ENCODE results near the gene ZRANB1. TPM values are rescaled to one million over a fixed set of nuclear protein-coding genes. Genes with fewer than 3 reads are reported as not detected.

Gene ZRANB1
- total and polyA plus RNA-seq, 8 donors = 4.3 to 12.2 (median 7.7) TPM

DNA sequence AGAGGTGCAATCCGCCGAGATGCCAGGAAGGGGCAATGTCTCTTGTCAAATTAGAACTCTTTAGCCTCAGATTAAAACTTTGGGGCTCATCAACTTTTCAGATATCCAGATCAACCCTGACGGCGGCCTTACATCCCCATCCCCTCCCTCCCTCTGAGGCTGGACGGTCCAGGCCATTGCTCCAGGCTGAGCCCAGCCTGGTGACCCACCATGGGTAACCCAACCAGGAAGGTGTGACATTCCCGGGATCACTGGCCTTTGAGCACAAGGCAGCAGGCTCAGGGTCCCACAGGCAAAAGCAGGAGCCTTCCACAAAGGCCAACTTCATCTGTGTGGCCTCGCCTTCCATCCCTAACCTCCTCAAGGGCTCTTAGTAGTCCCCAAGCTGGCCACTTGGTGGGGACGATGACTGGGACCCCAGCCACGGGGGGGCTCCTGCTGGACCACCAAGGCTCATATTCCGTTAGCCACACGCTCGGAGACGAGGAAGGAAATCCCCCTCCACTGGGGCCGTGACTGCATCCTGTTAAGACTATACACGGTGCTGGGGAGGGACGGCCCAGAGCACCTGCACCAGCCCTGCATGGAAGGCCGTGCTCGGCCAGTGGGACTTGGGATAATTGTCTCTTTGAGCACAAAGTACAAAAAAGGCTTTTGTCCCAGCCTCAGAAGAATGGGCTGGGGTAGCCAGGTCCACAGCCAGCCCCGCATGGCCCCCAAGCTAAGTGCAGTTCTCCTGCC lies 62.8 kb downstream of the ZRANB1 start:
- FAIRE-seq (no peak), DNase-seq (peak in 3 of 6 donors; percentile 1 to 44 (median 38)), ATAC-seq (no peak)
- peaks cover 0 to 10% (median 4%) of the 10 kb centered on the region in 3 donors for H3K36me3 ChIP-seq
- peaks cover 9 to 33% (median 22%) of the 10 kb centered on the region in 3 donors for H3K4me1 ChIP-seq
- WGBS, 2 donors = 86 to 87% methylated on average over 19 of the region's 19 CpGs
- intact Hi-C loops (cut with DNase I) = no loop called here
- H3K9me3 ChIP-seq = no peaks in the 10 kb centered on the region
- no peak overlapping the region for H3K4me3 ChIP-seq
- no peaks in the 10 kb centered on the region for H3K27me3 ChIP-seq
- TF ChIP-seq, protein P1, sequence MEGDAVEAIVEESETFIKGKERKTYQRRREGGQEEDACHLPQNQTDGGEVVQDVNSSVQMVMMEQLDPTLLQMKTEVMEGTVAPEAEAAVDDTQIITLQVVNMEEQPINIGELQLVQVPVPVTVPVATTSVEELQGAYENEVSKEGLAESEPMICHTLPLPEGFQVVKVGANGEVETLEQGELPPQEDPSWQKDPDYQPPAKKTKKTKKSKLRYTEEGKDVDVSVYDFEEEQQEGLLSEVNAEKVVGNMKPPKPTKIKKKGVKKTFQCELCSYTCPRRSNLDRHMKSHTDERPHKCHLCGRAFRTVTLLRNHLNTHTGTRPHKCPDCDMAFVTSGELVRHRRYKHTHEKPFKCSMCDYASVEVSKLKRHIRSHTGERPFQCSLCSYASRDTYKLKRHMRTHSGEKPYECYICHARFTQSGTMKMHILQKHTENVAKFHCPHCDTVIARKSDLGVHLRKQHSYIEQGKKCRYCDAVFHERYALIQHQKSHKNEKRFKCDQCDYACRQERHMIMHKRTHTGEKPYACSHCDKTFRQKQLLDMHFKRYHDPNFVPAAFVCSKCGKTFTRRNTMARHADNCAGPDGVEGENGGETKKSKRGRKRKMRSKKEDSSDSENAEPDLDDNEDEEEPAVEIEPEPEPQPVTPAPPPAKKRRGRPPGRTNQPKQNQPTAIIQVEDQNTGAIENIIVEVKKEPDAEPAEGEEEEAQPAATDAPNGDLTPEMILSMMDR (IDR thresholded peaks at IDR 0.05) = no peak
- no peak overlapping the region for H3K27ac ChIP-seq

- Histone ChIP-seq H3K27me3 (no peaks in the 10 kb centered on the region), H3K27ac (no peak overlapping the region), H3K4me1 (peaks cover under 1 to 25% (median 16%) of the 10 kb centered on the region in 3 donors), H3K36me3 (peaks cover 0 to 10% (median 4%) of the 10 kb centered on the region in 3 donors), H3K4me3 (no peak overlapping the region), H3K9me3 (no peaks in the 10 kb centered on the region)
- ATAC-seq (no peak), FAIRE-seq (no peak), DNase-seq (peak in 4 of 6 donors; percentile 1 to 47 (median 37))
- TF ChIP-seq, protein P1 (IDR thresholded peaks at IDR 0.05) = no peak
- intact Hi-C loops (cut with DNase I) = no loop called here
- 92 to 94% methylated on average over 36 of the region's 36 CpGs for WGBS, 2 donors
Observed at GRCh38 chr10:125005312-125006187, 63.6 kb downstream of the ZRANB1 start.

DNA sequence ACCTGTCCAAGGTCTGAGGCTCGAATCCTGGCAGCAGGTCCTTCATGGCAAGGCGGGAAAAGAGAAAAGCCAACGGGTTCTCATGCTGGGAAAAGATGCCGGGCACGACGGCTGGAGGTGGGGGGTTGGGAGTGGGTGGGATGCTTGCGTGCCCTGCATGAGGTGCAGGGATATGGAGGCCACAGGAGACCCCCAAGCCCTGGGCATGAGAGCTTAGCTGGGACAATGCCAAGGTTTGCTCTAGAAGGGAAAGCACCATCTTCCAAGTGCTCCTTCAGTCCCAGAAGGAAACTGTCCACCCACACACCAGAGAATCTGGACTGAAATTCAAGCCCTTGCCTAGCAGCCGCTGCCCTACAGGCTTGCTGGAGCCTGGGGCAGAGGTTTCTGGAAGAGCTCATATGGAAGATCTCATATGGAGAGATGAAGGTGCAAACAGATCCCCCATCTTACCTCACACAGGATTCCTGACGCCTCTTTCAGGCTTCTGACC lies 64.3 kb downstream of the ZRANB1 start:
- Histone ChIP-seq H3K4me3 (no peak overlapping the region), H3K27ac (no peak overlapping the region), H3K9me3 (no peaks in the 10 kb centered on the region), H3K36me3 (peaks cover 0 to 10% (median 4%) of the 10 kb centered on the region in 3 donors), H3K27me3 (no peaks in the 10 kb centered on the region), H3K4me1 (peaks cover 0 to 19% (median 10%) of the 10 kb centered on the region in 3 donors)
- intact Hi-C loops (cut with DNase I) = no loop called here
- TF ChIP-seq, protein P1 (IDR thresholded peaks at IDR 0.05) = no peak
- DNase-seq = peak in 1 of 6 donors; percentile 2
- FAIRE-seq = no peak
- ATAC-seq = no peak
- 86% methylated on average over 9 of the region's 9 CpGs for WGBS, 2 donors

DNA sequence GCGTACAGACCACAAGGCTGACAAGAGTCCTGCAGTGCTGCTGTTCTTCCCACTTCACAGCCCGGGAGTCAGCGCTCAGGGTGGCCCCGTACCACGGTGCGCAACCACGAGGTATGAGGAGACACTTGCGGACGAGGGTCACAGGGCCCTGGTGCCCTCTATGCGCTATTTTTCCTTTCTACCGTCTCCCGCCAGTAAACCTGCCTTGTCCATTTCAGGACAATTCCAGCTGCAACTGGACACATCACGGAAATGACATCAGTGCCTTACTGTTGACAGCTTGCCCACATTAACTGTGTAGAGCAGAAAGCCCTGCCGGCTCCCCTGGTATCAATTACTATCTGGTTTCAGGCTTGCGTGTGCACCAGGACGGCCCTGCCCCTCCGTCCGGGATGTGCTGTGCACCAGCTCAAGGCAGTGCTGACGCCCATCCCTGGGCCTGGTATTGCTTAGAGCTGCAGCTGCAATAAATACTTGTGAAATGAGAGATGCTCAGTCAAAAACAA lies 65.1 kb downstream of the ZRANB1 start:
- Histone ChIP-seq H3K4me3 (no peak overlapping the region), H3K27ac (no peak overlapping the region), H3K4me1 (peaks cover 0 to 14% (median 2%) of the 10 kb centered on the region in 3 donors), H3K9me3 (no peaks in the 10 kb centered on the region), H3K36me3 (peaks cover 0 to 10% (median 4%) of the 10 kb centered on the region in 3 donors), H3K27me3 (no peaks in the 10 kb centered on the region)
- ATAC-seq (no peak), FAIRE-seq (no peak), DNase-seq (peak in 2 of 6 donors; percentile 18 to 43)
- intact Hi-C loops (cut with DNase I) = no loop called here
- 79 to 82% methylated on average over 19 of the region's 19 CpGs for WGBS, 2 donors
- TF ChIP-seq, protein P1 (IDR thresholded peaks at IDR 0.05) = no peak

Measured in pancreas (tissue), 10 donors.